ENCODE results near the gene ZBTB45. TPM values are rescaled to one million over a fixed set of nuclear protein-coding genes. Genes with fewer than 3 reads are reported as not detected.

Gene ZBTB45
- total and polyA plus RNA-seq, 9 of the 15 experiments (the other 6 are each of a cell fraction or from before 2014, with no cell fraction given) = 0.08 to 16.1 (median 1.8) TPM

DNA sequence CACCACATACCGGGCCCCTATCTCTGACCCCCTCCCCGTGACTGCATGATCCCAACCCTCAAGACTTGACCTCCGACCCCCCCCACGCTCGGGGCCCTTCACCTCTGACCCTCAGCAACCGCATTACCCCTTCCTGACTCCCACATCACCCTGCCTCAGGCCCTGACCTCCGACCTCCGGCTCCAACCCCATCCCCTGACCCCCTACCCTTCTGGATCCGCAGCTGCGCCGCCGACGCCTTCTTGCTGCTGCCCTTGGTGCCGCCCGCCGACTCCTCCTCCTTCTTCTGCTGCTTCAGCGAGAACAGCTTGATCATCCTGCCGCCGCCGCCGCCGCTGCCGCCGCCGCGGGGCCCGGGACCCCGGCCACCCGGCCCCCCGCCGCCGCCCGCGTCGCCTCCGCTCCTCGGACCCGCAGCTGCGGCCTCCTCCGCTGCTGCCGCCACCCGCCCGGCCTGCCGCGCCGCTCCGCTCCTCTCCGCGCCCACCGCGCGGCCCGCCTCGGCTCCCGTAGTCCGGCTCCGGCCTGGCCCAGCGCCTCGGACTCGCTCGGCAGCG lies 38.5 kb upstream of the ZBTB45 start, which contains the start of gene UBE2M (continued):
- peak; percentile 20; the same call in 1 of the 2 replicates for TF ChIP-seq NFRKB (IDR thresholded peaks at IDR 0.05; ENCODE audit: low read depth)
- TF ChIP-seq ZFP30 (CRISPR knock-in tag; IDR thresholded peaks at IDR 0.05; ENCODE audit: borderline replicate concordance) = no peak
- no peak for TF ChIP-seq ZNF512 (tag; IDR thresholded peaks at IDR 0.05)
- TF ChIP-seq CBFA2T3 (IDR thresholded peaks at IDR 0.05) = peak; percentile 81
- TF ChIP-seq REST (IDR thresholded peaks at IDR 0.05; ENCODE audit: borderline replicate concordance) = no peak
- no peak for TF ChIP-seq REST (CRISPR knock-in tag; IDR thresholded peaks at IDR 0.05; ENCODE audit: low read depth)
- no peak for TF ChIP-seq NR4A1 (CRISPR knock-in tag; IDR thresholded peaks at IDR 0.05)
- no peak for TF ChIP-seq NR4A1 (tag; IDR thresholded peaks at IDR 0.05)
- no peak for TF ChIP-seq BACH1 (tag; IDR thresholded peaks at IDR 0.05)
- no peak for TF ChIP-seq CHAMP1 (IDR thresholded peaks at IDR 0.05)
- TF ChIP-seq, protein P1, sequence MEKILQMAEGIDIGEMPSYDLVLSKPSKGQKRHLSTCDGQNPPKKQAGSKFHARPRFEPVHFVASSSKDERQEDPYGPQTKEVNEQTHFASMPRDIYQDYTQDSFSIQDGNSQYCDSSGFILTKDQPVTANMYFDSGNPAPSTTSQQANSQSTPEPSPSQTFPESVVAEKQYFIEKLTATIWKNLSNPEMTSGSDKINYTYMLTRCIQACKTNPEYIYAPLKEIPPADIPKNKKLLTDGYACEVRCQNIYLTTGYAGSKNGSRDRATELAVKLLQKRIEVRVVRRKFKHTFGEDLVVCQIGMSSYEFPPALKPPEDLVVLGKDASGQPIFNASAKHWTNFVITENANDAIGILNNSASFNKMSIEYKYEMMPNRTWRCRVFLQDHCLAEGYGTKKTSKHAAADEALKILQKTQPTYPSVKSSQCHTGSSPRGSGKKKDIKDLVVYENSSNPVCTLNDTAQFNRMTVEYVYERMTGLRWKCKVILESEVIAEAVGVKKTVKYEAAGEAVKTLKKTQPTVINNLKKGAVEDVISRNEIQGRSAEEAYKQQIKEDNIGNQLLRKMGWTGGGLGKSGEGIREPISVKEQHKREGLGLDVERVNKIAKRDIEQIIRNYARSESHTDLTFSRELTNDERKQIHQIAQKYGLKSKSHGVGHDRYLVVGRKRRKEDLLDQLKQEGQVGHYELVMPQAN (IDR thresholded peaks at IDR 0.05; ENCODE audit: borderline replicate concordance) = peak; percentile 66; the same call in 1 of the 2 replicates
- peak; percentile 50; the same call in 1 of the 2 replicates for TF ChIP-seq NCOR1 (IDR thresholded peaks at IDR 0.05)
- TF ChIP-seq ZNF174 (CRISPR knock-in tag; IDR thresholded peaks at IDR 0.05) = no peak

Data from K562 (cell line).